Fibroblast of lung (primary cell): ENCODE results near the gene IGF1R. TPM values are rescaled to one million over a fixed set of nuclear protein-coding genes. Genes with fewer than 3 reads are reported as not detected.

Source experiments
- DNase-seq, 2 donors: peaks; one replicate each; pipeline versions ENCODE4 v3.0.0 to v3.0.0-alpha.2; 2010; ENCODE audit warnings: low read depth in 2 of 2
- H2AFZ ChIP-seq: 2 replicates; pipeline ENCODE4 v1.5.1; 2012; ENCODE audit warnings: low read length, control low read depth, inconsistent platforms
- H3K27ac ChIP-seq: 2 replicates; pipeline ENCODE4 v1.5.1; 2011; ENCODE audit warnings: low read length, control low read depth; ENCODE audit not compliant: insufficient read depth
- H3K27me3 ChIP-seq: 2 replicates; pipeline ENCODE4 v1.5.1; 2011; ENCODE audit warnings: mild to moderate bottlenecking, low read length; ENCODE audit not compliant: control insufficient read depth, insufficient read depth
- H3K36me3 ChIP-seq: 2 replicates; pipeline ENCODE4 v1.5.1; 2011; ENCODE audit warnings: low read length; ENCODE audit not compliant: control insufficient read depth, insufficient read depth
- H3K4me1 ChIP-seq: 2 replicates; pipeline ENCODE4 v1.5.1; 2011; ENCODE audit warnings: low read length; ENCODE audit not compliant: control insufficient read depth, insufficient read depth; ENCODE audit errors: extremely low read depth
- H3K4me2 ChIP-seq: 2 replicates; pipeline ENCODE4 v1.5.1; 2011; ENCODE audit warnings: low read length, control low read depth; ENCODE audit not compliant: insufficient read depth; ENCODE audit errors: extremely low read depth
- H3K4me3 ChIP-seq, 4 experiments: fragments of 200-600 bp in 1 of 4; sonication (generic) in 1 of 4; replicated peaks in 1 of 4; 2 replicates each; pipeline ENCODE4 v1.5.1; 2011 to 2016; ENCODE audit warnings: low read length in 4 of 4, low read depth in 3 of 4, mild to moderate bottlenecking in 3 of 4, control low read depth in 2 of 4, inconsistent platforms in 1 of 4, mixed read lengths in 1 of 4; ENCODE audit not compliant: insufficient read depth in 1 of 4; ENCODE audit errors: control extremely low read depth in 1 of 4
- H3K79me2 ChIP-seq: 2 replicates; pipeline ENCODE4 v1.5.1; 2012; ENCODE audit warnings: mild to moderate bottlenecking, low read length, inconsistent platforms; ENCODE audit not compliant: control insufficient read depth, insufficient read depth
- H3K9ac ChIP-seq: 2 replicates; pipeline ENCODE4 v1.5.1; 2011; ENCODE audit warnings: mild to moderate bottlenecking, low read length, control low read depth; ENCODE audit not compliant: insufficient read depth
- H3K9me3 ChIP-seq: 2 replicates; pipeline ENCODE4 v1.5.1; 2012; ENCODE audit warnings: low read depth, low read length; ENCODE audit not compliant: control insufficient read depth, insufficient read depth
- H4K20me1 ChIP-seq: 2 replicates; pipeline ENCODE4 v1.5.1; 2011; ENCODE audit warnings: low read length; ENCODE audit not compliant: control insufficient read depth, insufficient read depth; ENCODE audit errors: extremely low read depth
- CTCF ChIP-seq, 2 donors: IDR thresholded peaks in 1 of 2; conservative IDR thresholded peaks in 1 of 2; 1 replicate in 1 of 2; 2 replicates in 1 of 2; pipeline ENCODE4 v1.5.1; 2011 to 2012; ENCODE audit warnings: low read length in 2 of 2, control low read depth in 1 of 2, inconsistent platforms in 1 of 2, low read depth in 1 of 2, mild to moderate bottlenecking in 1 of 2
- EZH2 ChIP-seq: IDR thresholded peaks from 2 replicates; pipeline ENCODE4 v1.5.1; 2012; ENCODE audit warnings: low read length, control low read depth, mild to moderate bottlenecking; ENCODE audit errors: missing control alignments
- polyA plus RNA-seq, 2 donors: library from polyadenylated mRNA; depleted of rRNA in 1 of 2; stranded (reverse) in 1 of 2; unstranded in 1 of 2; fragments of >200 nt; gene quantifications; 2 replicates each; pipeline ENCODE4 v1.2.1, GENCODE V29; 2011 to 2012; ENCODE audit warnings: missing spikeins in 1 of 2
- total RNA-seq: library from RNA; depleted of rRNA; stranded (reverse); fragments of >200 nt; gene quantifications from 2 replicates; pipeline ENCODE4 v1.2.1, GENCODE V29; 2014

Gene IGF1R
- total and polyA plus RNA-seq, 2 donors (not counting 1 experiment from before 2014, with no cell fraction given), result 14.6 to 28.6 TPM

- no peak for DNase-seq
- H3K27me3 ChIP-seq, result no peaks in the 10 kb centered on the region
- peaks cover 8% of the 10 kb centered on the region for H3K79me2 ChIP-seq
- no peaks in the 10 kb centered on the region for H3K36me3 ChIP-seq
- peaks cover 2% of the 10 kb centered on the region for H3K4me1 ChIP-seq
- no peak overlapping the region for H3K4me3 ChIP-seq
- H2AFZ ChIP-seq, result no peak overlapping the region
- no peaks in the 10 kb centered on the region for H3K9me3 ChIP-seq
- H3K9ac ChIP-seq, result no peak overlapping the region
- no peak overlapping the region for H3K27ac ChIP-seq
- H4K20me1 ChIP-seq, result no peaks in the 10 kb centered on the region
- H3K4me2 ChIP-seq, result no peak overlapping the region
- TF ChIP-seq EZH2 (no peak), CTCF (conservative IDR thresholded peaks at IDR 0.05 in 1 of 2, IDR thresholded peaks at IDR 0.05 in 1 of 2; ENCODE audit: low read depth in 1 of 2, low read length in 2 of 2) (no peak)
Observed at GRCh38 chr15:98845138-98845884, 197.0 kb downstream of the IGF1R start.

GRCh38 chr15:98850961-98851572 is 202.7 kb downstream of the IGF1R start:
- Histone ChIP-seq H3K4me3 (no peak overlapping the region), H4K20me1 (no peaks in the 10 kb centered on the region), H3K79me2 (peaks cover 36% of the 10 kb centered on the region), H3K4me2 (peak overlapping the region; percentile 65), H3K27me3 (no peaks in the 10 kb centered on the region), H2AFZ (no peak overlapping the region), H3K4me1 (peaks cover 24% of the 10 kb centered on the region), H3K9ac (no peak overlapping the region), H3K36me3 (no peaks in the 10 kb centered on the region), H3K27ac (peak overlapping the region; percentile 71), H3K9me3 (no peaks in the 10 kb centered on the region)
- peak; percentile 77 to 91 for TF ChIP-seq CTCF (conservative IDR thresholded peaks at IDR 0.05 in 1 of 2, IDR thresholded peaks at IDR 0.05 in 1 of 2; ENCODE audit: low read depth in 1 of 2, low read length in 2 of 2)
- TF ChIP-seq EZH2, result no peak
- DNase-seq, result peak; percentile 60 to 76

GRCh38 chr15:98853161-98853560 is 204.8 kb downstream of the IGF1R start:
- H4K20me1 ChIP-seq, result no peaks in the 10 kb centered on the region
- peak overlapping the region; percentile 59 to 85 (median 64) for H3K4me3 ChIP-seq
- peak overlapping the region; percentile 55 for H3K27ac ChIP-seq
- H3K4me2 ChIP-seq, result peak overlapping the region; percentile 98
- no peaks in the 10 kb centered on the region for H3K9me3 ChIP-seq
- no peaks in the 10 kb centered on the region for H3K36me3 ChIP-seq
- H3K9ac ChIP-seq, result peak overlapping the region; percentile 41
- DNase-seq, result peak; percentile 94 to 95
- peaks cover 29% of the 10 kb centered on the region for H3K4me1 ChIP-seq
- no peaks in the 10 kb centered on the region for H3K27me3 ChIP-seq
- H3K79me2 ChIP-seq, result peaks cover 39% of the 10 kb centered on the region
- H2AFZ ChIP-seq, result no peak overlapping the region
- TF ChIP-seq EZH2 (no peak), CTCF (conservative IDR thresholded peaks at IDR 0.05 in 1 of 2, IDR thresholded peaks at IDR 0.05 in 1 of 2; ENCODE audit: low read depth in 1 of 2, low read length in 2 of 2) (no peak)
